Measurements from ENCODE around the gene PDE4B. TPM values are rescaled to one million over a fixed set of nuclear protein-coding genes. Genes with fewer than 3 reads are reported as not detected.

Gene PDE4B
- total and polyA plus RNA-seq, 2 of the 13 experiments (the other 11 are each of a cell fraction or from before 2014, with no cell fraction given), result not detected

DNA sequence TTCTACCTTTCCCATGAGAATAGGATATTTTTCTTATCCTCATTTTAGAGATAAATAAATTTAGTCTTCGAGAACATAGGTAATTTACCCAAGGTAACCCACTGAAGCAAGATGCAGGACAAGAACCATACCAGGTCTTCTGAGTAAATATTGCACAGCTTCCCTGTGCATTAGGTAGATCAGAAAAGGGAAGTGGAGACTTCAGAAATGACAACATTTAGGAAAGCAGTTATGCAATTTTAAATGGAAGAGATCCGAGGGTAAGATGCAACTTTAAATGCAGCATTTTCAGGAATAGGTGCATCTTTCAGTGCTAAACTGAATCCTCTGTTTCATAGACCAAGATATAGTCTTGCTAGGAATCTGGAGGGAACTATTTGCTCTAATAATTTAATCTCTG is 534.9 kb downstream of the PDE4B start:
- 0% methylated on average over 2 of the region's 2 CpGs for WGBS (ENCODE audit: low lambda C conversion rate)
- ChIA-PET POLR2A (no interaction called here), CTCF (ENCODE audit: low intra/inter-chr PET ratio, low total read pairs) (no interaction called here)
- H4K20me1 ChIP-seq (ENCODE audit: insufficient read depth, low read length), result no peaks in the 10 kb centered on the region
- H3K27me3 ChIP-seq (ENCODE audit: control insufficient read depth in 1 of 2, insufficient read depth in 2 of 2, low read length in 2 of 2), result peaks cover 0 to 1% of the 10 kb centered on the region in 2 experiments; a peak in 2 of 5 replicates
- no TSS peak for BruUV-seq (replicated peaks)
- H3K9ac ChIP-seq (ENCODE audit: insufficient read depth, low read depth, low read length), result no peak overlapping the region
- FAIRE-seq (no peak), ATAC-seq (no peak), DNase-seq (ENCODE audit: low spot score) (no peak)
- no peak overlapping the region for H3K4me2 ChIP-seq (ENCODE audit: low read depth, low read length)
- H2AFZ ChIP-seq (ENCODE audit: low read length), result no peak overlapping the region
- no peak overlapping the region for H3K4me3 ChIP-seq (replicated peaks in 1 of 3; ENCODE audit: insufficient read depth in 1 of 3, low read depth in 2 of 3, low read length in 3 of 3)
- no peak overlapping the region for H3K27ac ChIP-seq (ENCODE audit: extremely low read length, insufficient read depth, low read length)
- intact Hi-C loops (cut with micrococcal nuclease; ENCODE audit: unreplicated experiment) (no loop called here), in situ Hi-C loops (cut with HindIII; ENCODE audit: extremely low pct_ligation_motif_present, low pct_unique_long_range_greater_than_20kb) (no loop called here)
- no peaks in the 10 kb centered on the region for H3K9me3 ChIP-seq (ENCODE audit: low read length)
- no peaks in the 10 kb centered on the region for H3K36me3 ChIP-seq (replicated peaks in 1 of 2; ENCODE audit: control insufficient read depth in 1 of 2, insufficient read depth in 2 of 2, low read length in 2 of 2)
- H3K4me1 ChIP-seq (ENCODE audit: insufficient read depth, low read length), result no peaks in the 10 kb centered on the region
- no peaks in the 10 kb centered on the region for H3K79me2 ChIP-seq (ENCODE audit: insufficient read depth, low read length)
- TF ChIP-seq BCL6 (CRISPR knock-in tag; IDR thresholded peaks at IDR 0.05) (no peak), KLF16 (CRISPR knock-in tag; IDR thresholded peaks at IDR 0.05) (no peak), PITX1 (CRISPR knock-in tag; IDR thresholded peaks at IDR 0.05) (no peak), SNAPC4 (CRISPR knock-in tag; IDR thresholded peaks at IDR 0.05) (no peak), ZFYVE20 (CRISPR knock-in tag; IDR thresholded peaks at IDR 0.05; ENCODE audit: borderline replicate concordance, low read depth) (no peak), CBX2 (IDR thresholded peaks at IDR 0.05; ENCODE audit: low read depth, low read length) (no peak), CBX2 (CRISPR knock-in tag; IDR thresholded peaks at IDR 0.05; ENCODE audit: low read depth) (no peak), ZNF598 (CRISPR knock-in tag; IDR thresholded peaks at IDR 0.05; ENCODE audit: borderline replicate concordance) (no peak), ZNF101 (CRISPR knock-in tag; IDR thresholded peaks at IDR 0.05; ENCODE audit: borderline replicate concordance, low read depth) (no peak), NR2F6 (IDR thresholded peaks at IDR 0.05) (no peak), NR2F6 (CRISPR knock-in tag; IDR thresholded peaks at IDR 0.05) (no peak), ETV6 (CRISPR knock-in tag; conservative IDR thresholded peaks at IDR 0.05) (no peak), RARA (CRISPR knock-in tag; IDR thresholded peaks at IDR 0.05) (no peak)
- TF ChIP-seq, protein P1, sequence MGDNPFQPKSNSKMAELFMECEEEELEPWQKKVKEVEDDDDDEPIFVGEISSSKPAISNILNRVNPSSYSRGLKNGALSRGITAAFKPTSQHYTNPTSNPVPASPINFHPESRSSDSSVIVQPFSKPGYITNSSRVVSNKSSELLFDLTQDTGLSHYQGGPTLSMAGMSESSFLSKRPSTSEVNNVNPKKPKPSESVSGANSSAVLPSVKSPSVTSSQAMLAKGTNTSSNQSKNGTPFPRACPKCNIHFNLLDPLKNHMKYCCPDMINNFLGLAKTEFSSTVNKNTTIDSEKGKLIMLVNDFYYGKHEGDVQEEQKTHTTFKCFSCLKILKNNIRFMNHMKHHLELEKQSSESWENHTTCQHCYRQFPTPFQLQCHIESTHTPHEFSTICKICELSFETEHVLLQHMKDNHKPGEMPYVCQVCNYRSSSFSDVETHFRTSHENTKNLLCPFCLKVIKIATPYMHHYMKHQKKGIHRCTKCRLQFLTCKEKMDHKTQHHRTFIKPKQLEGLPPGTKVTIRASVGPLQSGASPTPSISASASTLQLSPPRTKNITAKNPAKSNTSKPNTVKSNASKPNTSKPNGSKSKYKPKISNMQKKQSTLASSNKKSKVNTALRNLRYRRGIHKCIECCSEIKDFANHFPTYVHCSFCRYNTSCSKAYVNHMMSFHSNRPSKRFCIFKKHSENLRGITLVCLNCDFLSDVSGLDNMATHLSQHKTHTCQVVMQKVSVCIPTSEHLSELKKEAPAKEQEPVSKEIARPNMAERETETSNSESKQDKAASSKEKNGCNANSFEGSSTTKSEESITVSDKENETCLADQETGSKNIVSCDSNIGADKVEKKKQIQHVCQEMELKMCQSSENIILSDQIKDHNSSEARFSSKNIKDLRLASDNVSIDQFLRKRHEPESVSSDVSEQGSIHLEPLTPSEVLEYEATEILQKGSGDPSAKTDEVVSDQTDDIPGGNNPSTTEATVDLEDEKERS (CRISPR knock-in tag; IDR thresholded peaks at IDR 0.05), result no peak
- TF ChIP-seq, protein P2, sequence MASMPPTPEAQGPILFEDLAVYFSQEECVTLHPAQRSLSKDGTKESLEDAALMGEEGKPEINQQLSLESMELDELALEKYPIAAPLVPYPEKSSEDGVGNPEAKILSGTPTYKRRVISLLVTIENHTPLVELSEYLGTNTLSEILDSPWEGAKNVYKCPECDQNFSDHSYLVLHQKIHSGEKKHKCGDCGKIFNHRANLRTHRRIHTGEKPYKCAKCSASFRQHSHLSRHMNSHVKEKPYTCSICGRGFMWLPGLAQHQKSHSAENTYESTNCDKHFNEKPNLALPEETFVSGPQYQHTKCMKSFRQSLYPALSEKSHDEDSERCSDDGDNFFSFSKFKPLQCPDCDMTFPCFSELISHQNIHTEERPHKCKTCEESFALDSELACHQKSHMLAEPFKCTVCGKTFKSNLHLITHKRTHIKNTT (CRISPR knock-in tag; IDR thresholded peaks at IDR 0.05), result no peak
- TF ChIP-seq, protein P3, sequence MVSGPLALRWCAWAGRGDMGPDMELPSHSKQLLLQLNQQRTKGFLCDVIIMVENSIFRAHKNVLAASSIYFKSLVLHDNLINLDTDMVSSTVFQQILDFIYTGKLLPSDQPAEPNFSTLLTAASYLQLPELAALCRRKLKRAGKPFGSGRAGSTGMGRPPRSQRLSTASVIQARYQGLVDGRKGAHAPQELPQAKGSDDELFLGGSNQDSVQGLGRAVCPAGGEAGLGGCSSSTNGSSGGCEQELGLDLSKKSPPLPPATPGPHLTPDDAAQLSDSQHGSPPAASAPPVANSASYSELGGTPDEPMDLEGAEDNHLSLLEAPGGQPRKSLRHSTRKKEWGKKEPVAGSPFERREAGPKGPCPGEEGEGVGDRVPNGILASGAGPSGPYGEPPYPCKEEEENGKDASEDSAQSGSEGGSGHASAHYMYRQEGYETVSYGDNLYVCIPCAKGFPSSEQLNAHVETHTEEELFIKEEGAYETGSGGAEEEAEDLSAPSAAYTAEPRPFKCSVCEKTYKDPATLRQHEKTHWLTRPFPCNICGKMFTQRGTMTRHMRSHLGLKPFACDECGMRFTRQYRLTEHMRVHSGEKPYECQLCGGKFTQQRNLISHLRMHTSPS (CRISPR knock-in tag; IDR thresholded peaks at IDR 0.05; ENCODE audit: low read depth), result no peak

Measured in HepG2 (cell line).